ENCODE measurements around the gene ITIH5.

Gene ITIH5

DNA sequence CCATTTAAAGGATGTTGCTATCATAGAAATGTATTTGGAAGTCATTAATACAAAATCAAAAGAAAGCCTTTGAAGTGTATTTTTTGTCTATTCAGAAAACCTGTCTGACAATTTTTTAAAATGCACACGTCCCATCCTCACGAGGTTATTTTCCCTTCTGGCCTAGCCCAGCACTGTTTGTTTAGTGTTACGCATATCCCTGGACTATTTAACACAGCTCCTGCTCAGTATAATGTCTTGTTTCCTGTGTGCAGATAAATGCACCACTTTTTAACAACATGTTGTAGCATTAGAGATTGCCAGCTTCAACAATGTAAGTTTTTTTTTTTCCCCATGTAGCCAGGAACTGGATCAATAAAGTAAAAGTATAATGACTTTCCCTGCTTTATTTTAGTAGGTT is 153.3 kb downstream of the ITIH5 start:
- no peak for DNase-seq

DNA sequence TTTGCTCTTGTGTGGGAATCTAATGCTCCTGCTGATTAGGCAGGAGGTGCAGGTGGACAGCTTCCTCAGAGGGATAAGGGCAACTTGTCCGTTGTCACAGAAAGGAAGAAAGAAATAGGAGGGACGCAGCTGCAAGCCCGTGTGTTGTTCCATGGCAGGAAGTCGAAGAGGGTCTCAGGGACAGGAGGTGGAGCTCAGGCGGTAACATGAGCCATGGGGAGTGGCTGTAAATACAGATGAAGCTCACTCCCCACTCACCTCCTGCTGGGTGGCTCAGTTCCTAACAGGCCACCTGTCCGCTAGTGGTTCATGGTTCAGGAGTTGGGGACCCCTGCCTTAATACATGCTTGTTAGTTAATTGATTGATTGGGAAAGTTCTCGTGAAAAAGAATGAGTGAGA is 154.3 kb downstream of the ITIH5 start:
- DNase-seq, result no peak

DNA sequence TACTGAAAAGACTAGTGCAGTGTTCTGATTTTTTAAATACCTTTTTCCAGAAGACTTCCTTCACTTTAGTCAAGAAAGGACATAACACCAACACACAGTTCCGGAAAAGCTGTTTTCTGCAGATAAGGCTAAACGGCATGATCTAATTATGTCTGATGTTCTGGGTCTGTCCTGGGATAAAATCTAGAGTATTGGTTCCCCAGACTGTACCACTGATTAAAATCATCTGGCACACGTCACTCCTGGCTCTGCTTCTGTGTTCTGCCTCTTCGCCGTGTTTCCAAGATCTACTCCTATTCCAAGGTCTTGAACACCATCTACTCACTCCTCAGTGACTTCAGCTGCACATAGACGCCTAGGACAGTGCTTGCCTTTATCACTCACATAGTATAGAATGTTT is 155.2 kb downstream of the ITIH5 start:
- no peak for DNase-seq

All from NCI-H69 (cell line).